Ovary (tissue), 1 donor: ENCODE measurements around the gene SIGLEC6.

Source experiments
- EP300 ChIP-seq: sonication (generic); formaldehyde crosslinking; IDR thresholded peaks from one replicate; pipeline ENCODE4 v1.6.1; 2017; ENCODE audit warnings: antibody characterized with exemption
- POLR2A ChIP-seq: fragments of 450-650 bp; IDR thresholded peaks from one replicate; pipeline ENCODE4 v1.6.1; 2017; ENCODE audit warnings: antibody characterized with exemption, mild to moderate bottlenecking, moderate library complexity

DNA sequence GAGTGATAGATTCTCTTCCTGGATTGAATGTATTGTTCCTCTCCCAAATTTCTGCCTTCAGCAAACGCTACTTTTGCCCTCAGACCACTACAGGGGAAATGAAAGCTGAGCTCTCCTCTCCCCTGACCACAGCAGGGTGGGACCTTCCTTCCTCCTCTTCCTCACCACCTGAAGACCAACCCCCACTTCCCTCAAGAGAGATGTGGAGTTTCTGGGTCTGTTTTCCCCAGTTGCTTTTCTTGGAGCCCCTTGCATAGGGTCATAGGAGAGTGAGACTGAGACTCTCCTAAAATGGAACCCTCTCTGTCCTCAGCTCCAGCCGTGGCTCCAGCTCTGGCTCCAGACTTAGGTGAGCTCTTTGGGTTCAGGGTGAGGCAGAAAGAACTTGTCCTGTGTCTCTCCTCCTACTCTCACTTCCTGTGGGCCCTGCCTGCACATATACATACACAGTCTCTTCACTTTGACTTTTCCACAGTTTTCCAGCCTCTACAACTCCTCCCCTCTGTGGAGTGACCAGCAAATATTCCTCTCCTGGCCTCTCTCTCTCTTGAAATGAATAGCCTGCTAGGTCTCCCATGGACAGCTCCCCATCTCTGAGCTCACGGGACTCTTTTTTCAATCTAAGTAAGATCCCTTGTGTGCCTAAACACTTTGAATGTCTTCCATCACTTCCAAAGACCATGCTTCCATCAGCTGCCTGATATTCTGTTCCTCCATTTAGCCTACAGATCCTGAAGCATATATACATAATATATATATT, 20.4 kb upstream of the SIGLEC6 start:
- no peak for TF ChIP-seq POLR2A
- no peak for TF ChIP-seq EP300
